Measurements from ENCODE around the gene HSD17B4. TPM values are rescaled to one million over a fixed set of nuclear protein-coding genes. Genes with fewer than 3 reads are reported as not detected.
A peak's percentile ranks its signal among the peaks of the same experiment; 100 is the strongest.

HSD17B4 gene
- total and polyA plus RNA-seq, 9 of the 15 experiments (the other 6 are each of a cell fraction or from before 2014, with no cell fraction given) = 50.6 to 187 (median 94.6) TPM

GRCh38 chr5:119417891-119418605 is 34.2 kb upstream of the HSD17B4 start (continued):
- no peak for TF ChIP-seq ETV6 (IDR thresholded peaks at IDR 0.05; ENCODE audit: borderline replicate concordance in 1 of 2, low read depth in 2 of 2, low read length in 1 of 2)
- TF ChIP-seq ETV6 (CRISPR knock-in tag; IDR thresholded peaks at IDR 0.05; ENCODE audit: borderline replicate concordance) = no peak
- TF ChIP-seq FOSL1 (tag; conservative IDR thresholded peaks at IDR 0.05) = 0 out of 2 replicates have a peak, but pooled peaks have one; percentile 13
- peak; percentile 21; the same call in 1 of the 2 replicates for TF ChIP-seq SOX6 (IDR thresholded peaks at IDR 0.05)
- TF ChIP-seq NCOA1 (IDR thresholded peaks at IDR 0.05; ENCODE audit: low read depth) = no peak
- TF ChIP-seq ZBTB26 (CRISPR knock-in tag; IDR thresholded peaks at IDR 0.05) = no peak
- no peak for TF ChIP-seq BRD4 (IDR thresholded peaks at IDR 0.05)
- no peak for TF ChIP-seq ZNF57 (CRISPR knock-in tag; IDR thresholded peaks at IDR 0.05)
- no peak for TF ChIP-seq RBM34 (IDR thresholded peaks at IDR 0.05; ENCODE audit: borderline replicate concordance, insufficient read depth, low read length)
- no peak for TF ChIP-seq CHD2 (IDR thresholded peaks at IDR 0.05; ENCODE audit: low read depth, low read length)
- TF ChIP-seq ZNF197 (CRISPR knock-in tag; IDR thresholded peaks at IDR 0.05; ENCODE audit: low read depth) = no peak
- peak in 1 of 2 experiments; percentile 88; a peak in 2 of 4 replicates for TF ChIP-seq BCLAF1 (IDR thresholded peaks at IDR 0.05; ENCODE audit: borderline replicate concordance in 1 of 2, control insufficient read depth in 1 of 2, low read depth in 2 of 2, low read length in 1 of 2)
- TF ChIP-seq NR2C1 (IDR thresholded peaks at IDR 0.05) = no peak
- TF ChIP-seq NR2C1 (tag; IDR thresholded peaks at IDR 0.05) = no peak
- no peak for TF ChIP-seq KLF1 (tag; IDR thresholded peaks at IDR 0.05)
- TF ChIP-seq SIN3B (IDR thresholded peaks at IDR 0.05; ENCODE audit: low read depth) = no peak
- TF ChIP-seq MAFK (IDR thresholded peaks at IDR 0.05; ENCODE audit: low read length) = no peak
- no peak for TF ChIP-seq SP2 (IDR thresholded peaks at IDR 0.05; ENCODE audit: extremely low read depth, low read depth, low read length, poor library complexity, severe bottlenecking)
- TF ChIP-seq ZNF174 (CRISPR knock-in tag; IDR thresholded peaks at IDR 0.05) = no peak
- no peak for TF ChIP-seq MAFF (IDR thresholded peaks at IDR 0.05; ENCODE audit: low read length)
- no peak for TF ChIP-seq JUNB (CRISPR knock-in tag; conservative IDR thresholded peaks at IDR 0.05)
- no peak for TF ChIP-seq PRMT5 (CRISPR knock-in tag; IDR thresholded peaks at IDR 0.05)
- peak; percentile 56; the same call in 1 of the 2 replicates for TF ChIP-seq MYC (IDR thresholded peaks at IDR 0.05; ENCODE audit: low read depth, low read length)
- no peak for TF ChIP-seq MYC (CRISPR knock-in tag; IDR thresholded peaks at IDR 0.05; ENCODE audit: borderline replicate concordance, low read depth)
- no peak for TF ChIP-seq C11orf30 (IDR thresholded peaks at IDR 0.05; ENCODE audit: low read depth)
- no peak for TF ChIP-seq CREM (IDR thresholded peaks at IDR 0.05; ENCODE audit: low read depth)
